GM23338 (cell line): Measurements from ENCODE around the gene ABCA4. TPM values are rescaled to one million over a fixed set of nuclear protein-coding genes. Genes with fewer than 3 reads are reported as not detected.
A peak's percentile ranks its signal among the peaks of the same experiment; 100 is the strongest.

Experiments used
- ATAC-seq: fragments of 200-7000 bp; cut with Tn5 transposase; 3 replicates; pipeline ENCODE4 v1.9.1; 2020
- DNase-seq: peaks from one replicate; pipeline ENCODE4 v3.0.0-alpha.2; 2015; ENCODE audit warnings: low spot score
- H2AFZ ChIP-seq: fragments of 200-600 bp; sonication (generic); 2 replicates; pipeline ENCODE4 v1.8.0; 2016; ENCODE audit warnings: antibody characterized with exemption, mild to moderate bottlenecking, moderate library complexity
- H3F3A ChIP-seq: fragments of 200-600 bp; sonication (generic); replicated peaks from 2 replicates; pipeline ENCODE4 v1.8.0; 2017; ENCODE audit warnings: antibody characterized with exemption, mixed run types, low read depth
- H3K27ac ChIP-seq: fragments of 200-600 bp; sonication (generic); 2 replicates; pipeline ENCODE4 v1.6.1; 2016; ENCODE audit warnings: low read depth
- H3K27me3 ChIP-seq: fragments of 200-600 bp; sonication (generic); 2 replicates; pipeline ENCODE4 v1.8.0; 2016; ENCODE audit warnings: mild to moderate bottlenecking, mixed run types, moderate library complexity; ENCODE audit not compliant: insufficient read depth
- H3K36me3 ChIP-seq: fragments of 200-600 bp; sonication (generic); 2 replicates; pipeline ENCODE4 v1.8.0; 2016; ENCODE audit warnings: mild to moderate bottlenecking; ENCODE audit not compliant: insufficient read depth
- H3K4me1 ChIP-seq: fragments of 200-600 bp; sonication (generic); 2 replicates; pipeline ENCODE4 v1.8.0; 2016; ENCODE audit warnings: mild to moderate bottlenecking, moderate library complexity; ENCODE audit not compliant: insufficient read depth
- H3K4me2 ChIP-seq: fragments of 200-600 bp; sonication (generic); 2 replicates; pipeline ENCODE4 v1.7.1; 2017; ENCODE audit warnings: mixed run types
- H3K4me3 ChIP-seq: fragments of 200-600 bp; sonication (generic); 2 replicates; pipeline ENCODE4 v1.6.1; 2016; ENCODE audit warnings: mixed run types
- H3K79me2 ChIP-seq: fragments of 200-600 bp; sonication (generic); replicated peaks from 2 replicates; pipeline ENCODE4 v1.8.0; 2017; ENCODE audit warnings: mild to moderate bottlenecking; ENCODE audit not compliant: insufficient read depth
- H3K9me2 ChIP-seq: fragments of 200-600 bp; sonication (generic); 2 replicates; pipeline ENCODE4 v1.8.0; 2017; ENCODE audit not compliant: insufficient read depth
- H4K20me1 ChIP-seq: fragments of 200-600 bp; sonication (generic); replicated peaks from 2 replicates; pipeline ENCODE4 v1.8.0; 2017; ENCODE audit warnings: mild to moderate bottlenecking; ENCODE audit not compliant: insufficient read depth
- H3K27ac Mint-ChIP-seq: 2 replicates; pipeline ENCODE4 v1.8.0; 2020; ENCODE audit warnings: inconsistent platforms, mild to moderate bottlenecking, moderate library complexity, mixed read lengths
- H3K27me3 Mint-ChIP-seq: 3 replicates; pipeline ENCODE4 v1.8.0; 2022; ENCODE audit warnings: low read depth, mild to moderate bottlenecking, moderate library complexity, mixed read lengths, inconsistent platforms; ENCODE audit not compliant: insufficient read depth, poor library complexity
- H3K36me3 Mint-ChIP-seq: 3 replicates; pipeline ENCODE4 v1.8.0; 2021; ENCODE audit warnings: low read depth, mild to moderate bottlenecking, inconsistent platforms, moderate library complexity, mixed read lengths
- H3K4me1 Mint-ChIP-seq: 3 replicates; pipeline ENCODE4 v1.8.0; 2020; ENCODE audit warnings: mild to moderate bottlenecking, inconsistent platforms, mixed read lengths
- H3K4me3 Mint-ChIP-seq: 3 replicates; pipeline ENCODE4 v1.8.0; 2021; ENCODE audit warnings: moderate library complexity, mild to moderate bottlenecking, inconsistent platforms, mixed read lengths
- H3K9me3 Mint-ChIP-seq: 3 replicates; pipeline ENCODE4 v1.8.0; 2020; ENCODE audit warnings: moderate library complexity, mild to moderate bottlenecking, inconsistent platforms, mixed read lengths
- CREB1 ChIP-seq: fragments of 250-450 bp; sonication (Bioruptor Pico); IDR thresholded peaks from 2 replicates; pipeline ENCODE4 v1.5.0; 2020; ENCODE audit warnings: low read depth, mild to moderate bottlenecking, moderate library complexity
- CTCF ChIP-seq, 2 experiments: fragments of 200-600 bp in 1 of 2; sonication (generic) in 1 of 2; conservative IDR thresholded peaks; 2 replicates each; pipeline versions ENCODE4 v1.5.1 to v1.6.1; 2016 to 2017; ENCODE audit warnings: antibody characterized with exemption in 2 of 2, low read depth in 2 of 2, mild to moderate bottlenecking in 2 of 2, moderate library complexity in 1 of 2
- EZH2 ChIP-seq: fragments of 200-600 bp; sonication (generic); IDR thresholded peaks from one replicate; pipeline ENCODE4 v1.8.0; 2017; ENCODE audit warnings: antibody characterized with exemption, mild to moderate bottlenecking, low read depth; ENCODE audit not compliant: unreplicated experiment
- EZH2phosphoT487 ChIP-seq: fragments of 200-600 bp; sonication (generic); IDR thresholded peaks from one replicate; pipeline ENCODE4 v1.8.1; 2018; ENCODE audit warnings: antibody characterized with exemption; ENCODE audit not compliant: unreplicated experiment
- JUNB ChIP-seq: IDR thresholded peaks from one replicate; pipeline ENCODE4 v1.6.1; 2016; ENCODE audit warnings: antibody characterized with exemption; ENCODE audit not compliant: unreplicated experiment
- NANOG ChIP-seq: IDR thresholded peaks from 2 replicates; pipeline ENCODE4 v1.6.1; 2016; ENCODE audit warnings: antibody characterized with exemption, borderline replicate concordance
- POLR2AphosphoS5 ChIP-seq: IDR thresholded peaks from 2 replicates; pipeline ENCODE4 v1.6.1; 2016; ENCODE audit warnings: antibody characterized with exemption, low read depth
- STAT1 ChIP-seq: IDR thresholded peaks from one replicate; pipeline ENCODE4 v1.6.1; 2016; ENCODE audit warnings: antibody characterized with exemption; ENCODE audit not compliant: unreplicated experiment
- ZNF114 ChIP-seq: fragments of 250-450 bp; sonication (Bioruptor Pico); IDR thresholded peaks from 2 replicates; pipeline ENCODE4 v1.5.0; 2020; ENCODE audit warnings: mild to moderate bottlenecking, moderate library complexity
- ZNF331 ChIP-seq: fragments of 250-450 bp; sonication (Bioruptor Pico); IDR thresholded peaks from 2 replicates; pipeline ENCODE4 v1.5.0; 2020; ENCODE audit warnings: low read depth, mild to moderate bottlenecking, moderate library complexity
- polyA plus RNA-seq: library from polyadenylated mRNA; unstranded; fragments of >200 nt; fragmentation: Nextera tagmentation; extraction: Ambion mirVana; gene quantifications from 2 replicates; pipeline ENCODE4 v1.2.1, GENCODE V29; 2016
- total RNA-seq: library from RNA; depleted of rRNA; stranded (reverse); fragments of >200 nt; shearing (Covaris generic); gene quantifications from 2 replicates; pipeline ENCODE4 v1.2.3, GENCODE V29; 2014
- TF ChIP-seq, protein P1 (sequence below): fragments of 250-450 bp; sonication (Bioruptor Pico); IDR thresholded peaks from 2 replicates; pipeline ENCODE4 v1.5.0; 2020; ENCODE audit warnings: mild to moderate bottlenecking, moderate library complexity
- TF ChIP-seq, protein P2 (sequence below): IDR thresholded peaks from 2 replicates; pipeline ENCODE4 v1.6.1; 2016; ENCODE audit warnings: antibody characterized with exemption
- TF ChIP-seq, protein P3 (sequence below): IDR thresholded peaks from one replicate; pipeline ENCODE4 v1.6.1; 2018; ENCODE audit warnings: antibody characterized with exemption; ENCODE audit not compliant: unreplicated experiment

ABCA4 gene
- total and polyA plus RNA-seq, 2 experiments from 2014 or later, result not detected

DNA sequence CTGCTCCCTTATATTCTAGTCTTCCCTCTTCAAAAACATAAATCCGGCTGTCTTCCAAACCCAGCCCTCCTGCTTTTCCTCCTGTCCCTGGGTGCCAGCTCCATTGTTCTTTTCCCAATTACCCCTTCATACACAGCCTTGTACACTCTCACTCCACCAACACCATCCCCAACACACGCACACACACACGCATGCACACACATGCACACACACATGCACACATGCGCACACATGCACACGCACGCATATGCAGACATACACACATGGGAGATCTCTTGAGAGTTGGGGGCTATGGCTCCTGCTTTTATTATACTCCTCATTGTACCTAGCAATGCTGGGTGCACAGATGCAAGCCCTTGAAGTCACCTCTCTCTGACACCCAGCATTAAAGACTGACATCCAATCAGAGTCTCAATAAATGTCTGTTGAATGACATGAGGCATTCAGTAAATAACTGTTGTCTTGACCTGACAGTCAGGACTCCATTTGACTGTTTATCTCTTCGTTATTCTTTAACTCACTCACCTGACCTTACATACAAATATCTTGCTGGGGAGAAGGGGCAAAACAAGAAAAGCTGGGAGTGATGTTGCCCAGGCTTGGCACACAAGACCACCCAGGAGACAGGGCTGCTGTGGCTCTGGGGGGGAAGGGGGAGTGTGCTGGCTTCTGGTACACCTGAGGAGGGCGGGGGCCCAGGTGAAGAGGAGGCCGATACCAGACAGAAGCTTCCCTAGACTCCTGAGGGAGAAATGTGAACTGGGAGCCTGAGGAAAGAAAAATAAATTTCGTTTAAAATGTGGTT lies 16.0 kb downstream of the ABCA4 start:
- peak overlapping the region; percentile 86 for H2AFZ ChIP-seq
- ATAC-seq, result peak; percentile 29
- H4K20me1 ChIP-seq, result no peaks in the 10 kb centered on the region
- H3K9me2 ChIP-seq, result 0 out of 2 replicates have a peak, but pooled peaks cover 3% of the 10 kb centered on the region
- peaks cover 16% of the 10 kb centered on the region for H3K27me3 Mint-ChIP-seq
- H3K4me1 ChIP-seq, result peaks cover 18% of the 10 kb centered on the region
- H3K27me3 ChIP-seq, result no peaks in the 10 kb centered on the region
- H3K27ac Mint-ChIP-seq, result peak overlapping the region; percentile 10; the same call in 1 of the 2 replicates
- no peaks in the 10 kb centered on the region for H3K79me2 ChIP-seq
- H3K4me2 ChIP-seq, result peak overlapping the region; percentile 73
- H3K9me3 Mint-ChIP-seq, result no peaks in the 10 kb centered on the region; the same call in 2 of the 3 replicates
- no peaks in the 10 kb centered on the region for H3F3A ChIP-seq
- no peaks in the 10 kb centered on the region; the same call in 2 of the 3 replicates for H3K36me3 Mint-ChIP-seq
- H3K4me1 Mint-ChIP-seq, result peaks cover 37% of the 10 kb centered on the region
- H3K4me3 ChIP-seq, result no peak overlapping the region
- H3K27ac ChIP-seq, result no peak overlapping the region
- TF ChIP-seq POLR2AphosphoS5 (no peak), STAT1 (no peak), ZNF114 (CRISPR knock-in tag) (no peak), EZH2phosphoT487 (no peak), CREB1 (CRISPR knock-in tag) (no peak), ZNF331 (CRISPR knock-in tag) (no peak), CTCF (conservative IDR thresholded peaks at IDR 0.05; ENCODE audit: low read depth in 2 of 2) (no peak), EZH2 (no peak), JUNB (no peak), NANOG (no peak)
- TF ChIP-seq, protein P1, sequence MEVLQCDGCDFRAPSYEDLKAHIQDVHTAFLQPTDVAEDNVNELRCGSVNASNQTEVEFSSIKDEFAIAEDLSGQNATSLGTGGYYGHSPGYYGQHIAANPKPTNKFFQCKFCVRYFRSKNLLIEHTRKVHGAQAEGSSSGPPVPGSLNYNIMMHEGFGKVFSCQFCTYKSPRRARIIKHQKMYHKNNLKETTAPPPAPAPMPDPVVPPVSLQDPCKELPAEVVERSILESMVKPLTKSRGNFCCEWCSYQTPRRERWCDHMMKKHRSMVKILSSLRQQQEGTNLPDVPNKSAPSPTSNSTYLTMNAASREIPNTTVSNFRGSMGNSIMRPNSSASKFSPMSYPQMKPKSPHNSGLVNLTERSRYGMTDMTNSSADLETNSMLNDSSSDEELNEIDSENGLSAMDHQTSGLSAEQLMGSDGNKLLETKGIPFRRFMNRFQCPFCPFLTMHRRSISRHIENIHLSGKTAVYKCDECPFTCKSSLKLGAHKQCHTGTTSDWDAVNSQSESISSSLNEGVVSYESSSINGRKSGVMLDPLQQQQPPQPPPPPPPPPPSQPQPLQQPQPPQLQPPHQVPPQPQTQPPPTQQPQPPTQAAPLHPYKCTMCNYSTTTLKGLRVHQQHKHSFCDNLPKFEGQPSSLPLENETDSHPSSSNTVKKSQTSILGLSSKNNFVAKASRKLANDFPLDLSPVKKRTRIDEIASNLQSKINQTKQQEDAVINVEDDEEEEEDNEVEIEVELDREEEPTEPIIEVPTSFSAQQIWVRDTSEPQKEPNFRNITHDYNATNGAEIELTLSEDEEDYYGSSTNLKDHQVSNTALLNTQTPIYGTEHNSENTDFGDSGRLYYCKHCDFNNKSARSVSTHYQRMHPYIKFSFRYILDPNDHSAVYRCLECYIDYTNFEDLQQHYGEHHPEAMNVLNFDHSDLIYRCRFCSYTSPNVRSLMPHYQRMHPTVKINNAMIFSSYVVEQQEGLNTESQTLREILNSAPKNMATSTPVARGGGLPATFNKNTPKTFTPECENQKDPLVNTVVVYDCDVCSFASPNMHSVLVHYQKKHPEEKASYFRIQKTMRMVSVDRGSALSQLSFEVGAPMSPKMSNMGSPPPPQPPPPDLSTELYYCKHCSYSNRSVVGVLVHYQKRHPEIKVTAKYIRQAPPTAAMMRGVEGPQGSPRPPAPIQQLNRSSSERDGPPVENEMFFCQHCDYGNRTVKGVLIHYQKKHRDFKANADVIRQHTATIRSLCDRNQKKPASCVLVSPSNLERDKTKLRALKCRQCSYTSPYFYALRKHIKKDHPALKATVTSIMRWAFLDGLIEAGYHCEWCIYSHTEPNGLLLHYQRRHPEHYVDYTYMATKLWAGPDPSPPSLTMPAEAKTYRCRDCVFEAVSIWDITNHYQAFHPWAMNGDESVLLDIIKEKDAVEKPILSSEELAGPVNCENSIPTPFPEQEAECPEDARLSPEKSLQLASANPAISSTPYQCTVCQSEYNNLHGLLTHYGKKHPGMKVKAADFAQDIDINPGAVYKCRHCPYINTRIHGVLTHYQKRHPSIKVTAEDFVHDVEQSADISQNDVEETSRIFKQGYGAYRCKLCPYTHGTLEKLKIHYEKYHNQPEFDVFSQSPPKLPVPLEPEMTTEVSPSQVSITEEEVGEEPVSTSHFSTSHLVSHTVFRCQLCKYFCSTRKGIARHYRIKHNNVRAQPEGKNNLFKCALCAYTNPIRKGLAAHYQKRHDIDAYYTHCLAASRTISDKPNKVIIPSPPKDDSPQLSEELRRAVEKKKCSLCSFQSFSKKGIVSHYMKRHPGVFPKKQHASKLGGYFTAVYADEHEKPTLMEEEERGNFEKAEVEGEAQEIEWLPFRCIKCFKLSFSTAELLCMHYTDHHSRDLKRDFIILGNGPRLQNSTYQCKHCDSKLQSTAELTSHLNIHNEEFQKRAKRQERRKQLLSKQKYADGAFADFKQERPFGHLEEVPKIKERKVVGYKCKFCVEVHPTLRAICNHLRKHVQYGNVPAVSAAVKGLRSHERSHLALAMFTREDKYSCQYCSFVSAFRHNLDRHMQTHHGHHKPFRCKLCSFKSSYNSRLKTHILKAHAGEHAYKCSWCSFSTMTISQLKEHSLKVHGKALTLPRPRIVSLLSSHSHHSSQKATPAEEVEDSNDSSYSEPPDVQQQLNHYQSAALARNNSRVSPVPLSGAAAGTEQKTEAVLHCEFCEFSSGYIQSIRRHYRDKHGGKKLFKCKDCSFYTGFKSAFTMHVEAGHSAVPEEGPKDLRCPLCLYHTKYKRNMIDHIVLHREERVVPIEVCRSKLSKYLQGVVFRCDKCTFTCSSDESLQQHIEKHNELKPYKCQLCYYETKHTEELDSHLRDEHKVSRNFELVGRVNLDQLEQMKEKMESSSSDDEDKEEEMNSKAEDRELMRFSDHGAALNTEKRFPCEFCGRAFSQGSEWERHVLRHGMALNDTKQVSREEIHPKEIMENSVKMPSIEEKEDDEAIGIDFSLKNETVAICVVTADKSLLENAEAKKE (CRISPR knock-in tag), result no peak
- TF ChIP-seq, protein P2, sequence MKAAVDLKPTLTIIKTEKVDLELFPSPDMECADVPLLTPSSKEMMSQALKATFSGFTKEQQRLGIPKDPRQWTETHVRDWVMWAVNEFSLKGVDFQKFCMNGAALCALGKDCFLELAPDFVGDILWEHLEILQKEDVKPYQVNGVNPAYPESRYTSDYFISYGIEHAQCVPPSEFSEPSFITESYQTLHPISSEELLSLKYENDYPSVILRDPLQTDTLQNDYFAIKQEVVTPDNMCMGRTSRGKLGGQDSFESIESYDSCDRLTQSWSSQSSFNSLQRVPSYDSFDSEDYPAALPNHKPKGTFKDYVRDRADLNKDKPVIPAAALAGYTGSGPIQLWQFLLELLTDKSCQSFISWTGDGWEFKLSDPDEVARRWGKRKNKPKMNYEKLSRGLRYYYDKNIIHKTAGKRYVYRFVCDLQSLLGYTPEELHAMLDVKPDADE, result no peak
- TF ChIP-seq, protein P3, sequence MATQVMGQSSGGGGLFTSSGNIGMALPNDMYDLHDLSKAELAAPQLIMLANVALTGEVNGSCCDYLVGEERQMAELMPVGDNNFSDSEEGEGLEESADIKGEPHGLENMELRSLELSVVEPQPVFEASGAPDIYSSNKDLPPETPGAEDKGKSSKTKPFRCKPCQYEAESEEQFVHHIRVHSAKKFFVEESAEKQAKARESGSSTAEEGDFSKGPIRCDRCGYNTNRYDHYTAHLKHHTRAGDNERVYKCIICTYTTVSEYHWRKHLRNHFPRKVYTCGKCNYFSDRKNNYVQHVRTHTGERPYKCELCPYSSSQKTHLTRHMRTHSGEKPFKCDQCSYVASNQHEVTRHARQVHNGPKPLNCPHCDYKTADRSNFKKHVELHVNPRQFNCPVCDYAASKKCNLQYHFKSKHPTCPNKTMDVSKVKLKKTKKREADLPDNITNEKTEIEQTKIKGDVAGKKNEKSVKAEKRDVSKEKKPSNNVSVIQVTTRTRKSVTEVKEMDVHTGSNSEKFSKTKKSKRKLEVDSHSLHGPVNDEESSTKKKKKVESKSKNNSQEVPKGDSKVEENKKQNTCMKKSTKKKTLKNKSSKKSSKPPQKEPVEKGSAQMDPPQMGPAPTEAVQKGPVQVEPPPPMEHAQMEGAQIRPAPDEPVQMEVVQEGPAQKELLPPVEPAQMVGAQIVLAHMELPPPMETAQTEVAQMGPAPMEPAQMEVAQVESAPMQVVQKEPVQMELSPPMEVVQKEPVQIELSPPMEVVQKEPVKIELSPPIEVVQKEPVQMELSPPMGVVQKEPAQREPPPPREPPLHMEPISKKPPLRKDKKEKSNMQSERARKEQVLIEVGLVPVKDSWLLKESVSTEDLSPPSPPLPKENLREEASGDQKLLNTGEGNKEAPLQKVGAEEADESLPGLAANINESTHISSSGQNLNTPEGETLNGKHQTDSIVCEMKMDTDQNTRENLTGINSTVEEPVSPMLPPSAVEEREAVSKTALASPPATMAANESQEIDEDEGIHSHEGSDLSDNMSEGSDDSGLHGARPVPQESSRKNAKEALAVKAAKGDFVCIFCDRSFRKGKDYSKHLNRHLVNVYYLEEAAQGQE, result no peak
- H3K4me3 Mint-ChIP-seq, result peak overlapping the region; percentile 8; the same call in 1 of the 3 replicates
- DNase-seq, result no peak
- H3K36me3 ChIP-seq, result no peaks in the 10 kb centered on the region
